HG03159 (cell line): ENCODE data around the gene ANO8.
"Not testable (repeated sequence)": the region's sequence is repeated elsewhere in the genome, so short reads cannot be mapped to it uniquely, and the experiment has no call there.

Experiments used
- ATAC-seq: cut with Tn5 transposase; IDR thresholded peaks from one replicate; pipeline ENCODE4 v1.9.1; 2021; ENCODE audit warnings: mild to moderate bottlenecking, moderate library complexity; ENCODE audit not compliant: unreplicated experiment

The ANO8 gene

GRCh38 chr19:17334414-17335409, at the start of gene ANO8:
ANO8 (minus strand) TSS chr19:17334855; CDS start chr19:17334670, 185 bp downstream.
- peak; percentile 39 for ATAC-seq

- no peak for ATAC-seq
These were observed 45.9 kb upstream of the ANO8 start for GRCh38 chr19:17380426-17381138.

DNA sequence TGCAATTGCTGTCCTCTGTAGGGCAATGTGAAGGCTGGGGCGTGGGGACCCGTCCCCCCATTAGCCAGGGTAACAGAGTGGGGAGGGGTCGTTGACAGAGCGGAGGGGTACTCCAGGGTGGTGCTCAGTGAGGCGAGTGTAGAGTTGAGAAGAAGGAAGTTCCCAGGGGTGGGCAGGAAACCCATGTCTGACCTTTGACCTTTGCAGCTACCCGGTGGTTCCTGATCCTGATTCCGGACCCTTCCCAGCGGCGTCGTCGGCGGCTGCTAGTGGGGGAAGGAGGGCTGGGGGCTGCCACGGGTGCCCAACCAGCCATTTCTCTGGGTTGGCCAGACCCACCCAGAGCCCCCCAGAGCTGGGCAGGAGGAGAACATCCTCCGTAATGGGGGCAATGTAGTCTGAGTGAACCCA, 44.6 kb upstream of the ANO8 start:
- no peak for ATAC-seq

DNA sequence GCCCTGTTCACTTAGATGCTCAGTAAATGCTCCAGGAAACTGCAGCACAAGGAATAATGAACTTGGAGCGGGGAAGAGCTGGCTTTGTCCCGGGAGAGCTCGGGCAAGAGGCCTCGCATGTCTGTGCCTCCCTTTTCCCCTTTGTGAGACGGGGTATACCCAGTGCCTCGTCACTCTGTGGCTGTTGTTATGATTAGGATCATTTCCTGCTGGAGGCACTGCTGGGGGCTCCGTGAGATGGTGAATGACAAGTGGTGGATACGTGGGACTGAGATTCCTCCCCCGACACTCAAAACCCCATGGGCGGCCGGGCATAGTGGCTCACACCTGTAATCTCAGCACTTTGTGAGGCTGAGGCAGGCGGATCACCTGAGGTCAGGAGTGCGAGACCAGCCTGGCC, 43.6 kb upstream of the ANO8 start:
- ATAC-seq = no peak

DNA sequence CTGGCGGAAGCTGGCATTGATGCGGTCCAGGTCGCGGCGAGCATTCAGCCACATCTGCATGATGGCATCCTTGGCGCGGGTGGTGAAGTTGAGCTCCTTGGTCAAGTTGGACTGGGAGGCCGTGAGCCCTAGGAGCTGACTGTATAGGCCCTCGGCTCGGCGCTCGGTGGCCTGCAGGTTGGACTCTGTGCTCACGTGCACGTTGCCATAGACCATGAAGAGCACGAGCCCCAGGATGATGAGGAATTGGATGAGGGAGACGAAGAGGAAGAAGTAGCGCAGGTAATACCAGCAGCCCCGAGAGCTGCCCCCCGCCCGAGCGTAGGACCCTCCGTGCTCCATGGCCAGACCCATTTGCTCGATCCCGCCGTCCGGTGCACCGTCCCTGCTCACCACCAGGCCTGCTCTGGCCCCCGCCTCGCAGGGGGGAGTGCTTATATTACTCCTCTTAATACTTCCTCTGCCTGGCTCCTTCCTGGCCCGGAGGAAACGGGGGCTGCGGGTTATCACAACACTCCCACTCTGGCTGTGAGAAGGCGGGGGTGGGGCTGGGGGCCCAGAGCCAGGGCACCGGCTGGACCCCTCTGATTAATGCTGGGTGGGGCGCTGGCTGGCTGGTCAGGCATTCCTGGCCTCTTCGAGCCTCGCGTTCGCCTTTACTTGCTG, 42.4 kb upstream of the ANO8 start, which contains the start of gene PLVAP:
Gene PLVAP (minus strand): TSS at position 408 of the 666 bp plus-strand sequence. CDS start 54 bp downstream, at position 354.
- no peak for ATAC-seq

DNA sequence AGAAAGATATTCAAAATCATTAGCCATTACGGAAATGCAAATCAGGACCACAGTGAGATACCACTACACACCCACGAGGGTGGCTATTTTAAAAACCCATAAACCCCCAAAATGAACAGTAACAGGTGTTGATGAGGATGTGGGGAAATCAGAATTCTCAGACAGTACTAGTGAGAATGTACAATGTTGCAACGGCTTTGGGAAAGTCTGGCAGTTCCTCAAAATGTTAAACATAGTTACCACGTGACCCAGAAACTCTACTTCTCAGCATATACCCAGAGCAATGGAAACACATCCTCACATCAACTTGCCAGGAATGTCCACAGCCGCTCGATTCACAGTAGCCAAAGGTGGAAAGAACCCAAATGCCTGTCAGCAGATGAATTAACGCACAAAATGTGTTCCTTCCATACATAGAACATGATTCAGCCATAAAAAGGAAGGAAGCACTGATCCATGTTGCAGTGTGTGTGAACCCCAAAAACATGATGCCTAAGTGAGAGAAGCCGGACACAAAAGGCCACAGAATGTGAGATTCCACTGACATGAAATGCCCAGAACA, 35.5 kb upstream of the ANO8 start:
- no peak for ATAC-seq

GRCh38 chr19:17365361-17365760, 30.7 kb upstream of the ANO8 start:
- ATAC-seq = no peak

GRCh38 chr19:17363852-17364605, 29.4 kb upstream of the ANO8 start:
- not testable (repeated sequence) for ATAC-seq

GRCh38 chr19:17359905-17360800, 25.5 kb upstream of the ANO8 start:
- ATAC-seq = no peak

DNA sequence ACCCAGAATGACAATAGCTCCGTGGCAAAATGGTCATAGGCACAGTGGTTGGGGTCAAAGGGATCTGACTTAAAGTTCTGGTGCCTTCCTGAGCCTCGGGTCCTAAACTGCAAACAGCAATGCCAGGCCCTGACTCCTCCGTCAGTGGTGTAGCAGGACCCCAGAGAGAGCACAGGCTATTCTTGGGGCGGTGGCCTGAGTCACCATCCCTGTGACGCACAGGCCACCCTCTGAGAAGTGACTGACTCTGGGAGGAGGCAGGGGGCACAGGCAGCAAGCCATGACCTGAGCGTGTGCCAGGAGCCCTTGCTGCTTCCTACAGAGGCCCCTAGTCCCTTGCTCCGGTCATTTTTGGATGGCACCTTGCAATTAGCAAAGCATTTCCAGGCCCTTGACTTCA, 23.7 kb upstream of the ANO8 start:
- ATAC-seq = no peak

- no peak for ATAC-seq
These were observed 23.1 kb upstream of the ANO8 start for GRCh38 chr19:17357724-17358123.

GRCh38 chr19:17357078-17357666, 22.5 kb upstream of the ANO8 start:
- ATAC-seq = no peak

DNA sequence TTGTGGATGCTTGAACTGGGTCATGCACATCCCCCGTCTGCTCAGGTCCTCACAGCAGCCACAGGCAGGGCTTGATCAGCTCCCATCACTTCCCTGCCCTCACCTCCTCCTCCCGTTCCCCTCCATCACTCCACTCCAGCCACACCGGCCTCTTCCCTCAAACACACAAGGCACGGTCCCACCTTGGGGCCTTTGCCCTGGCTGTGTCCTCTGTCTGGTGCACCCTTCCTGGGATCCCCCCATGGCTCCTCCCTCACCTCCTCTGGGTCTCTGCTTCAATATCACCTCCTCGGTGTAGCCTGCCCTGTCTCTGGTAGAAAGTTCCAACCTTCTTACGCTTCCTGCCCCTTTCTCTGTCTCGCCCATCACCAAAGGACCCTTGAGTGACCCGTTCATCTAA, 18.7 kb upstream of the ANO8 start:
- no peak for ATAC-seq

- no peak for ATAC-seq
These were observed 18.1 kb upstream of the ANO8 start for GRCh38 chr19:17352608-17353280.

DNA sequence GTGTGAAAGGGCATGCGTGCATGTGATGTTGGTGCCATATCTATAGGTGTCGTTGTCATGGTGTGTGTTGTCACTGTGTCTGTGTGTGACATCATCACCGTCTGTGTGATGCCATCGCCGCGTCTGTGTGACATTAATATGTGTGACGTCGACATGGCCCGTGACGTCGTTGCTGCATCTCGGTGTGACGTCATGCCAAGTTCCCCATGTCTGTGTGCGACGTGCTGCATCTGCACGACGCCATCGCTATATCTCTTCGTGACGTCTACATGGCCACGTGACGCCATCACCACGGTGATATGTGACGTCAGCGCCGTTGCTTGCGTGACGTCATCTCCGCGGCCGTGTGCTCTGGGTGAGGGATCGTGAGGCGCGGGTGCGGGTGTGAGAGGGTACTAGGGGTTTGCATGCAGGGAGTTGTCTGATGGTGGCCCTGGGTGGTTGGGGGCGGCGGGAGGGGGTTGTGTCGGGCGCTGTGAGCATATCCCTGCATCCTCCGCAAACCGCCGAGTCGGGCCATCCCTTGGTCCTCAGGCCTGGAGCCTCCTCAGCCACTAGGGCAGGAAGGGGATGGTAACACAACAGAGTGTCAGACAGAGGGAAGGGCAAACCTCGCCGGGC, 17.3 kb upstream of the ANO8 start:
- ATAC-seq = no peak

- ATAC-seq = no peak
These were observed 14.0 kb upstream of the ANO8 start for GRCh38 chr19:17348700-17349099.

GRCh38 chr19:17347877-17348276, 13.2 kb upstream of the ANO8 start:
- no peak for ATAC-seq

DNA sequence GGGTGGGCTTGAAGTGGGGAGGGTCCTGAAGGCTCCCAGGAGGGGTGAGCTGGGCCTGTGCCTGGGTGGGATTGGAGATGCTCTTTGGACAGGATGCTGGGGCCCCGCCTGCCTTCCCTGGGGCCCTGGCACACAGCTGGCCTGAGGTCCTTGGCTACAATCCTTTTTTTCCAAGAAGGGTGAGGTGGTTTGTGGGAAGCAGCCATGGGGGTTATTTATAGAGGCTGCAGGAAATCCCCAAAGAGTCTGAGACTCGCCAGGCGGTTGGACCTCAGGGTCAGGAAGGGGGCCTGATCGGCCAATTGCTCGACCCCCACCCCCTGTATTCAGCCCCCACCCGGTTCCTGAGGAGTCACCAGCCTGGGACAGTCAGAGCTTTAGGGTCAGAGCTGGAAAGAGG, 12.7 kb upstream of the ANO8 start:
- ATAC-seq = no peak
